ENCODE results near the gene DST.

The DST gene

DNA sequence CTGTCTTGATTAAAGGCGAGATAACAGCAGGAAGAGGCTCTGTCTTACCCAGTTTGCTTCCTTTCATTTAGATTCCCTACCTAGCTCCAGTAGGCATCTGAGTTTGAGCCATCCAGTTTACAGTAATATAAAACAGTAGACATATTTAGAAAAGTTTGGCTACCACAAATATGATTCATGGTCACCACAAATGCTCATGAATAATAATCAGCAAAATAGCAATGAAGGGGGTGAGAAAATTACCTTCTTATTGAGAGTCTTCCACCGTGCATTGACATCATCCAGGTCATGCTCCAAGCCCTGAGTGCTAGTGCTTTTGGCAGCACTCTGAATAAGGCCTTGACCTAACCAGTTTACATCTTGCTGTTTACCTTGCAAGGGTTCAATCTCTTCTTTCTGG lies 106.2 kb downstream of the DST start:
- no peak for DNase-seq (ENCODE audit: low read depth)

DNA sequence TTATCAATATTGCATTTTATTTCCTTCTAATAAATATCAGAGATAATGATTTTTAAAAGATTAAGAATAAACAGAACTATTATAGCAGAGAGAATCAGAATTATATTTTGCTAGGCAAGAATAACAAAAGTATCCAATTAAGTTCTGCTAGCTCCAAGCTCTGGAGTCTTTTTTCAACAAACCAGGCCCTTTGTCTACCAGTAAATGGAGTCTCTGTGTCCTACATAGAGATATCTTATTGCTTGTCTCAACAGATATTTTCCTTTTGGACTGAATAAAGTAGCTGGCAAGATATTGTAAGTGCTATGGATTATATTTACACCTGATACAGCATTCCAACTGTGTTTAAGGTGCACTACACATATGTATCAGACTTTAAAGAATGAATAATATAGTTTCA lies 107.1 kb downstream of the DST start:
- DNase-seq (ENCODE audit: low read depth), result no peak

DNA sequence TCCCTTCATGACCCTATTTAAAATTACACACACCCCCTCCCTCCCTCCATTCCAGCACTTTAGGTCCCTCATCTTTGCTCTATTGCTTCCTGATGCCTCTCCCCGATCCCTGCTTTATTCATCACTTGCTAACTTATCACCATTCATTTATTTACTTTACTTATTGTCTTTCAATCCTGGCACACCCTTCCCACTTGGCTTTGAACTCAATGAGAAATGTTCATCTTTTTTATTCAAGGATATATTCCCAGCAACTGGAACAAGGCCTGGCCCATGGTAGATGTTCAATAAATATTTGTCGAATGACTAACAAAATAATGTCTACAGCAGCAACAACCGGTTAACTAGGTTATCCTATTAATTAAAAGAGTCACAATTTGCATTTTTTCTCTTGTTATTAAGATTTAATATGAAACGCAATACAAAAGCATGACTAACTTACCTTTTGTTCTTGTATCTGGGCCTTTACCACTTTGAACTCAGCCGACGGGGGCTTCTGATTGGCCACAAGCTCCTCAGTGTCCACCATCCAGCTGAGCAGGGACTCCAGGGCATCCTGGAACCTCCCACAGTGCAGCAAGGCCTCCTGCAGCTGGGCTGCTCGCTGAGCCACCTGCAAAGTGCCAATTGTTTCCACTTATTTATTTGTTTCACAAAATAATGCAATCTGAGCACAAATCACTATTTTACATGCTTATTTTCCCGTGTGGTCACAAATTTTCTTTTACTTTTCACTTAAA lies 107.8 kb downstream of the DST start:
- DNase-seq (ENCODE audit: low read depth), result no peak

DNA sequence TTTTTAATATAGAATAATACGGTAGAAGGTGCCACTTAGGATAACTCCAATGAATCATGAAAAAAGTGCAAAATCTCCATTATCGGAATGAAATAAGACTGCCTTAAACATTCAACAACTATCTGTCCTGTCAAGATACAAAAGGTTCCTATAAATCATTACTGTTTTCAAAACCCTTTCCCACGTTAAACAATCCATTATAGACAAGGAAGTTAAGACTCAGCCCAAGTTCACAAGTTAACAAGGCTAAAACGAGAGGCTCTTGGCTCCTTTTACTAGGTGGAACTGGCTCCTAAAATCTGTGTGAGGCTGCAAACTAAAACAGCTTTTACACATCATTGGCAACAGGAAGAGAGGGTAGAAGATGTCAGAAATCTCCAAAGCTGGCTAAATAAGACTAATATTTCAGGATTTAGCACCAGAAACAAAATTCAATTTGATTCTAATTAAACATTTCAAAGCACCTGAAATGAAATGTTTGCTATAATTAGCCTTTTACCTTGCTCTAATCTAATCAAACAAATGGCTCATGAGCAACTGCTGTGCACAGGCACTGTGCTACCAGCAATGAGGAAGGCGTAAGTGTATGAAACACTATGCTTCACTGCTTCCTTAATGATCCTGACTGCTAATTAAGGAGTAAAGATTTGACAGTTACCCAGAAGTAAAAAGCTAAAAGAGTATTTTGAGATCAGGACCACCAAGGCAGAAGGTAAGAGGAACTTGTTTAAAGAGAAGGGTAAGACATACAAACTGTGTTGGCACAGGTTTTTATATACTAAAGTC lies 109.7 kb downstream of the DST start:
- no peak for DNase-seq (ENCODE audit: low read depth)

DNA sequence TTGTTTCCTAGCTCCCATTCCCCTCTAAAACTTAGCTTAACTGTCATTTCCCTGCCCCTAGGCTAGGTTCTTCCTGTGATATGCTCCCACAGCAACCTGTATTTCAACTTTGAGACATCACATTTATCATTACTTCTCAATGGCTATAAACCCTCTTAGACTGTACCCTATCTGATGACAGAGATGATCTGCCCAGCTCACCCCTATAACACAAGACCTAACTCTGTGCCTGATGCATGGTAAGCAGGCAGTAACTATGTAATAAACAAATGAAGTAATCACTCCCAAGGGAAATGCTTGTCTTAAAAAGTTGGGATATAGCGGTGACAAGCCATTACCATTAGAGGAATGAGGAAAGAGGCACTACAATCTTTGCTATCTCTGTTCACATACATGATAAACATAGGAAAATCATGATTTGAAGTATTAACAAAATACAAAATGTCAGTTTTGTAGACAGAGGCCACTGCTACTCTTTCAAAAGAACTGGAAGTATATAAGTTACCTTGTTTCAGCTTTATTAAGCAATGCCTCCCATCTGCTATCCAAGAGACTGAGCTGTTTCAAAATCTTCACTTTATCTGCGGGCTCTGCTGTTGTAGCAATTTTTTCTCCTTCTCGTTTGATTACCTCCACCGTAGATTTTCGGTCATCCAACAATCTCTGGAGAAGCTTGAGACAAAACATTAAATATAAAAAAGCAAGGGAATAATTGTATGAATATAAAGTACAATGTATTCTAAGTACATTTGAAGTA lies 110.7 kb downstream of the DST start:
- DNase-seq (ENCODE audit: low read depth), result no peak

DNA sequence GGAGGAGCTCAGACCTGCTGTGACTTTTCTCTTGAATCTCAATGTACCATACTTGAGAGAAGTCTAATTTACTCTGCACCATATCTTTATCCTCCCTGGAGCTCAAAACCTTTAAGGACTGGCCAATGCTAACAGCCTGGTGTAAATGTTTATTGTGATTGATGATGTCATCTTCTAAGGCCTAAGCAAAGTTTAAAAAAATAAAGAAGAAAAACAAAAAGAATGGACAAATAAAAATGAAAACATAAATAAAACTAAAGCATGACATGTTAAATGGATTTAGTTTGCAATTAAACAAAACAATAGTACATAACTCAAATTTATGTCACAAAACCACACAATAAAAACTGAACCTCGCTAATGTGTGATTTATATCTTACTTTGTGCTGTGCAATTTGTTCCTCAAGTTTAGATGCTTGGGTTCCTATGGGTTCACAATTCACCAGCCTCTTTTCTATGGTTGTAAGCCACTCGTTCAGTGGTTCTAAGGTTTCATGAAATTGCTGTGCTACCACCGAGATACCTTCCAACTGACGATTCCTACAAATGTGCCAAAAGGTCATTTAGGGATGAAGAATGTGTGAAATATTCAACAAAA lies 113.0 kb downstream of the DST start:
- no peak for DNase-seq (ENCODE audit: low read depth)

DNA sequence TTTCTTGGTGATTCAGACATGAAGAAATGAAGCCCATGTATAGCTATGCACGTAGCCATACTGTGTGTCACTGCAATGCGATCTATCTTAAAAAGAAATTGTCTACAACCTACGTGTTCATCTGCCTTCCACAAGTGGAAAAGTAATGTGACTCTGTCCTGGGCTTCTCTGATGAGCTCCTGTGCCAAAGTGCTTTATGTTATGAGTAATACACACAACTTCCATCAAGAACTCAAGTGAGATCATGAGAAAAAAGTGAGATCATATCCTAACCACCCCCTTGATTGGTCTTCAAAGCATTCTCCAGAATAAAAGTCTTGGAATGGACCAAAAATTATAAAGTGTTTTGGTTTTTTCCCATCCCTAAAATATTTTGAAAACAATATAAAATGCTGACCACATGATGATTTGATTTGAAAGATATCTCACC lies 114.3 kb downstream of the DST start:
- peak; percentile 94 for DNase-seq (ENCODE audit: low read depth)

DNA sequence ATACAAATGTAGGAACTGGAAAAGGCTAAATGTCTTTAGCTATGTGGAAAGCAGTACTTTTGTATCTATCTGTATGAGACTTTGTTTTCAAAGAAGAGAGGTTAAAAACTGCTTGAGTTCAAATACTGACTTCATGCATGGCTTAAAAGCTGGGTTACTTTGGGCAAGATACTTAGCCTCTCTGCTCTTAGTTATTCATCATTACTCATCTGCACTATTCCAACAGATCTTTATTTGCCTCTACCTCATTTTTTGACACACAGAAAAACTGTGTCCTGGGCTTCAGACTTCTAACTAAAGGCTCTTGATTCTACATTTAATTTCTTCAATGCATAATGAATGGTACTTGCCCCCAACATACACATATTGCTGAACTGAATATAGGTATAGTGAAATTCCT lies 114.8 kb downstream of the DST start:
- DNase-seq (ENCODE audit: low read depth), result no peak

DNA sequence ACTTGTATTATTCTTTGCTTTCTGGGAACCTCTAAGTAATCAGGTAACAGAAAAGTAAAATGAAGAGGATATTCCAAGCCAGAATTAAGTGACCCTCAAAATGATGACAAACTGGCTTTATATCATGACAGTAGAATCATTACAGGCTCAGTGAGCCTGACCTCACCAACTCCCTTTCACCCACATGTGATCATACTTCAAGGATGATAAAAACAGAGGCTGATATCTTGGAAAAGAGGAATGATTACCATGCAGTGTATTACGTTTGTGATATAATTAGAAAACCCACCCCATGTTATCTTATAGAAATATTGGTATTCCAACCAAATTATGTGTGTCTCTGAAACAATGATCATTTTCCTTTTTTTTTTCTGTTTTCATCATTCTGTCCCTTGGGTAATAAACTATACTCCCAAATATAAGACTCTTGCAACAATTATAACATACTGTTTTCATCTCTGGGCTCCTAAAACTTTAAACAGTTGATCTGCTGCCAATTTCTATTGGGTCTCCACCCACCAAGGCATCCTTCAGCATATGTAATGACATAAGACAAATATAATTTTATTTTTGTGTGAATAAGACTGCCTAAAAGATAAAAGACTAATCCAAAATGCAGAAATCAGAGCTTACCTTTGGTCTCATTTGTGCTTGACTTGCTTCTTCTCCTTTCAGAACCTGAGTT lies 115.7 kb downstream of the DST start:
- no peak for DNase-seq (ENCODE audit: low read depth)

DNA sequence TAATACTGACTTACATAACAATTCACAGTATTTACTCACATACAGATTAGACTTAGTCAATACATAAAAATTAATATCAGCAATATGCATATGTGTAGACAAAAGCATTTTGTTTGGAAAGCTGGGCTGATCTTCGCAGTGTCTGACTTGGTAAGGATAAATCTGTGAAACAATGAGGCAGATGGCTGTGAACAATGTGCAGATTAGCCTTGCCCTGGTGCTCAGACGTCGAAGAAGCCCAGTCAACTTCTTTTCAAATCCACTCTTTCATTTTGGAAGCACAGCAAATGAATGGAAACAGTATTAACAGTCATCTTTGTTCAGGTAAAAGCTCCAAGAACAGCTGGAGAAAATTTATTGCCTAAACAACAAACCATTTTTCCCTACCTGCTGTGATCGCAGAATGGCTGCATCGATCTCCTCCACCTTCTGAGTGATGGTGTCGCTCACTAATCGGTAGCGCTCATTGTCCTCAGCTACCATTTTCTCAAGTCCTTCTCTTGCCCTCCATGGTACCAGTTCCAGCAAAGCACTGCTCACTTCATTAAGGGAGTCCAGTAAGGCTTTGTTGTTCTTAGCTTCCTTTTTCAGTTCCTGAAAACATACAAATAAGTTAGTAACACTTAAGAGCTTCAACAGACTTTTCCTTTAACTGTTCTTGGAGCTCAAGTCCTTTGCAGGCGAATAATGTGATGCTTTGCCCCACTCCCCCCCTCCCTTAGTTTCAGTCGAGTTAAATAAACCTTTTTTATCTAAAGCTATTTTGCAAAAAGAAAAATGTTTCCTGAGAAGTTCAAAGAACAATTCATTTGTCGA lies 116.5 kb downstream of the DST start:
- no peak for DNase-seq (ENCODE audit: low read depth)

DNA sequence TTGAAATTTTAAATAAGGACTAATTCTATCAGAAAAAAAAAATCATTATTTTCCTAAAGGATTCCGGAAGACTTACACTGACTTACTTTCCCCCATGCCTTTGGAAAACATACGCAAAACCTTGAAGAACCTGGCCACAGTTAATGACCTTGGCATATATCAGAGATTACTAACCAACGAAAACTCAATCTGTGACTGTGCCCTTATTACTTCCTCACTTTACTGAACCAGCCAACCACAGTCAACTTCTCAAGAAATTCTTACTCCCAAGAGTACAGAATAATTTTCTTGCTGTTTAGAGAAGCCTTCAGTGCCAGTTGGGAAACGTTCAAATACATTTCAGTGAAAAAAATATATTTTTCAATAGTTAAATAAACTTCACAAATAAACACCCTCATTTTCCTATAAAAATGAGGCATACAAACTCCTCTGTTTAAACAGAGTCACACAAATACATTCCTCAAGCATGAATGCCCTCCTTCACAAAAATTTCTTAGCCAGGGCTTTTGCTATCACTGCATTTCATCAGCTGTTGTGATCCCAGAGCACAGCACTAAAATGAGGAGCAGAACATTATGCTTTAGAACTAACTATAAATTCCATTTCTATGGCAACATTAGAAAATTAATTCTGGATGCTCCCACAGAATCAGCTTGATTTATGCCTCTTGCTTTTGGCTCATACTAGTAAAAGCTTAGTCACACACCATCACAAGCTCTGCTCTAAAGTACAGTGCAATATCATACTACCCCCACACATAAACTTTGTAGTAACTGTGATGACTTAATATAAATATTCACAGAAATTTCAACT lies 117.6 kb downstream of the DST start:
- peak; percentile 48 for DNase-seq (ENCODE audit: low read depth)

DNA sequence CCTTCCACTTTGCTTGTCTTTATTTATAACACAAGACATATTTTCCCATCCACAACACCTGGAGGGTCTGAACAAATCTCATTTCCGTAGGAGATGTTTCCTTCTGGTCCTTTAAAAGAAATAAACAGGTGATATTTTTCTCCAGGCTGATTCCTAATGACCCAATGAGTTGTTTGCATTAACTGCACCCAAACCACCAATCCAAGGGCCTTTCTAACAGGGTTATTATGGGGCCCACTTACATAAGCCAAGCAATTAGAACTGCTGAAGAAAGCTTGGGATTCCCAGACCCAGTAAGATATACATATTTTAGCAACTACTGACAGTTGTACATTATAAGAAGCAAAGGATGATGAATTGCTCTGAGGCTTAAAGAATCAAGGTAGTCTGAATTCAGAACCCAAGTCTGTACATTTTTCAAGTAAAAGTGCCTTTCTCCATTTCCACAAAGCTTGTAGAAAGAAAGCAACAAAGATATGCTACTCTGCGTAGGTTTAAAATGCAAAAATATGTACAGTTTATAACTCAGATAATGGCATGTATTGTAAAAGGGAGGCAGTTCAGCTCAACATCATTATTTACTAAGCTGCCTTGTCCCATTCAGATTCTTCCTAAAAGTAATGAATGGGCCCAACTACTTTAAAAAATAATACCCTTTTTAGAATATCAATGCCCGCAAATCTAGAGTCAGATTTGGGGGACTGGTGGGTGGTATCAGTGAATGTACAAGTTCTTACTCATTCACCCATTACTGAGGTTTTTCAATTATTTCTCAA lies 120.0 kb downstream of the DST start:
- no peak for DNase-seq (ENCODE audit: low read depth)

DNA sequence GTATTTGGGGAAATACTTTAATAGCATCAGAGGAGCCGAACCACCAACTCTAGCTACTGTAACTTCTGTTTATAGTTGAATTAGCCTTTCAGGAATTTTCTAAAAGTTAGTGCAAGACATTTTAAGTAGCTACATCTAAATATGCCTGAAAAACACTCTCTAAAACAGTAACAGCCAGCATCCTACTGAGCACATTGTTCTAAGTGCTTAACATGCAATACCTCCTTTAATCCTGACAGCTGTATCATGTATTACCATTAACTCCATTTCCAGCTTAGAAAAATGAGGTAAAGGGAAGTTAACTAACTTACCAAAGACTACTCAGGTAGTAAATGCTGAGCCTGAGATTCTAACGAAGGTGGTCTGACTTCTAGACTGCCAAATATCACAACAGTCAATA lies 120.7 kb downstream of the DST start:
- no peak for DNase-seq (ENCODE audit: low read depth)

DNA sequence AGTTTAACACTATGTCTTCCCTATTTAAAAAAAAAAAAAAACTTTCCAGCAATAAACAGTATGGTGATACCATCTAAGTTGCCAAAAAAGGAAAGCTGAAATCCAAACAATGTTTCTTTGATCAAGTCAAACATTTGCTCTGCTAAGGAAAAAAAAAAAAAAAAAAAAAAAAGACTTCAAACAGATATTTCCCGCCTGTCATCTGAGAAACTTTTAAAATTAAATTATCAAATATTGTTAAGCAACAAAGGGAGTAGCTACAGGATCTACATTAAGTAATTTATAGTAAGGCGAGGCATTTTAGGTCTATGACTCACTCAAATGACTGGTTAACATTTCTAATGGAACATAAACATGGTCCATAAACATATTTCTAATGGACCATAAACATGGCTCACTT lies 121.2 kb downstream of the DST start:
- no peak for DNase-seq (ENCODE audit: low read depth)

DNA sequence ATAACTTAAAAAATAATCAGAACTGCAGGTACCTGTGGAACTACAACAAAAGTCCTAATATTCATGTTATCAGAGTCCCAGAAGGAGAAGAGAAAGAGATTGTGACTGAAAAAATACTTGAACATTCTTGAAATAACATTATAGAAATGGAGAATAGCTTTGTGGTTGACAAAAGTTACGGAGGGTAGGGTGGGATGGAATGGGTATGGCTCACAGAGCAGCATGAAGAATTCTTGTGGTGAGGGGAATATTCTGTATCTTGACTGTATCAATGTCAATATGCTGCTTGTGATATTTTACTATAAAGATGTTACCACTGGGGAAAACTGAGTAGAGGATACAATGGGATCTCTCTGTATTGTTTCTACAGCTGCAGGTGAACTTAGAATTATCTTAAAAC lies 122.5 kb downstream of the DST start:
- DNase-seq (ENCODE audit: low read depth), result no peak

DNA sequence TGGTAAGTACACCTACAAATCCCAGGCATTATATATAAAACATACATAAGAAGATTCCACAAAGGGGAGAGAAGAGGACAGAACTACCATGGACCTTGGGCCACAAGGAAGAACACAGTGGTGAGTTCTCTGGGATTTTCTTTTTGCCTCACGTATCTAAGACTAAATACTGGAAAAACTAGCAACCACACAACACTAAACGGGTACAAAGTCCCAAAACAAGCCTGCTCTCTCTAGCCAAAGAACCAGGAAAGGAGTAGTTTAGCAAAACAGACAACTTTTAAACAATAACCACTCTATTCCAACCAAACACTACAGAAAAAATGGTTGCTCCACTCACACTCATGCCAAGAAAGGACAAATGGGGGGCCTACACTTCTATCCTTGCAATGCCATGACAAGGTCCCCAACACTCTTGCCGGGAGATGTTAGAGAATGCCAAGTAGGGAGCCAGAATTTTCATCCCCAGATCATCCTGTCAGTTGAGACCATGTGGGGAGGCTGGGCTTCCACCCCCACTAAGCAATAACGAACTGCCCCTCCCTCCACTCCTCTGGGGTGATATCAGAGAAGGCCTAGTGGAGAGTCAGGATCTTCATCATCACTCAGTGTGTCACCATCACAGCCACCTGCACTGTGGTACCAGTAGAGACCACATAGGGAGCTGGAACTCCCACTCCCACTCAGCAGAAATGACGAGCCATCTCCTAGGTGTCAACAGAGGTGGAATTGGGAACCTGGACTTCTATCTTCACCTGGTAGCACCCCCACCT lies 123.5 kb downstream of the DST start:
- no peak for DNase-seq (ENCODE audit: low read depth)

DNA sequence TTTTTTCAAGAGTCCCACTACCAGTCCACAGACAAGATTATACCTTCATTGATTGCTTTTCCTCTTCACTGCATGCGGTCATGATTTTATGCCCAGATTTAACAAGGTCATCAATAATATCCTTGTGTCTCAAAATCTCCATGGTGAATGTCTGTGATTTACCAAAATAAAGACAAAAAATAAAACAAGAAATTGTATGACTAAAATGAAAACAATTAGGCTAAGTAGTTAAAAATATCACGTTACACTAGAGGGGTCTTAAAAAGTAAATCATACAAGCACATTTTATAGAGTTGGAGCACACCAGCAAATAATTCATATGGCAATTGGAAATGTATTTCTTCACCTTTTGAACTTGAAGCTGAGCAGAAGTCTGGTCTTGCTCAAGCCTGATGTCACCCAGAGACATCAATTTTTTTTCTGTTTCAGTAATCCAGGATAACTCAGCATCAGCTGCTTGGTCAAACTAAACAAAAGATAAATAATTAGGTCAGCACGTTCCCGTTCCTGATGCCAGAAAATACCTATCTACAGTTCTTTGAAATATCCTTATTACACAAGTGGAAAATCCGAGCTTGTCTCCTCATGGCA lies 125.4 kb downstream of the DST start:
- DNase-seq (ENCODE audit: low read depth), result no peak

DNA sequence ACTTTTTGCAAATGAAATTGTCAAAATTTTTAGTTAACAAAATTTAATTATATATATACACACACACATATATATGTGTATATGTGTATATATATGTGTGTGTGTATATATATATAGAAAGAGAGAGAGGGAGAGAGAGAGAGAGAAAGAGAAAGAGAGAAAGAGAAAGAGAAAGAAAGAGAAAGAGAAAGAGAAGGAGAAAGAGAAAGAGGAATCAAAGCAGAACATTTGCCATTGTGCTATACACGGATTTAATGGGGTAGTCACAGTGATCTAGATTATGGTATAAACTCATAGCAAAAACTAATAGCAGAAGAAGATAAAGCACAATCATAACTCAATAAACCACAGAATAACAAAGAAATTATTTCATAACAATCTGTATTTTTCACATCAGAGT lies 126.7 kb downstream of the DST start:
- DNase-seq (ENCODE audit: low read depth), result no peak

All from non-pigmented ciliary epithelial cell (primary cell).